ENCODE results near the gene TGFB2. TPM values are rescaled to one million over a fixed set of nuclear protein-coding genes. Genes with fewer than 3 reads are reported as not detected.

TGFB2 gene
- total RNA-seq, 2 experiments from 2014 or later, result 0.03 to 0.11 TPM

DNA sequence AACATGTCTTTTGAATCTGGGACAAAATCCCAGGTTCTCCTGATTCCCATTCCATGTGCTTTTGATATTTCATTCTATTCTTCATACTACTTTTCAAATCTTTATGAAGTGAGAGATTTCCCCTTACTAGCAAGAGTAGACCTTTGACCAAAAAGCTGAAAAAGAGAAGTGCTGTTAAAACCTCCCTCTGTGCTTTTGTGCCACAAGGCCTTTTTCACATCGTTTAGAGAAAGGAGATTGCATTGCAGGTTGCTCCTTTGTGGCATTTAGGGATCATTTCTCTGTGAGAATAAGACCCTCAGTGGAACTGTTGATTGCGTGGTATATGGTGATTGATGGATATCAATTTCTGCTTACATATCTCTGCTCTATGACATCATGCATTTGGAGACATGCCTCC is 148.8 kb downstream of the TGFB2 start:
- no peak for DNase-seq (ENCODE audit: low spot score)
- H3K4me3 ChIP-seq (ENCODE audit: low read depth, low read length, poor library complexity, severe bottlenecking), result no peak overlapping the region
- no peak overlapping the region for H3K27ac ChIP-seq (ENCODE audit: low read depth, low read length, poor library complexity, severe bottlenecking)
- H2AFZ ChIP-seq (ENCODE audit: low read length), result no peak overlapping the region
- H3K9me3 ChIP-seq (ENCODE audit: low read length), result no peaks in the 10 kb centered on the region
- ChIA-PET POLR2A (no interaction called here), CTCF (ENCODE audit: unreplicated experiment) (no interaction called here)
- H4K20me1 ChIP-seq (ENCODE audit: insufficient read depth, low read length), result no peaks in the 10 kb centered on the region
- no peak overlapping the region for H3K4me2 ChIP-seq (ENCODE audit: low read length)
- H3K4me1 ChIP-seq (ENCODE audit: insufficient read depth, low read length, poor library complexity, severe bottlenecking), result no peaks in the 10 kb centered on the region
- no TSS peak for BruUV-seq (replicated peaks)
- no peaks in the 10 kb centered on the region for H3K36me3 ChIP-seq (ENCODE audit: insufficient read depth, low read length)
- no peaks in the 10 kb centered on the region for H3K9me2 ChIP-seq (ENCODE audit: insufficient read depth, low read length)
- intact Hi-C loops (cut with micrococcal nuclease; ENCODE audit: unreplicated experiment), result no loop called here
- no peaks in the 10 kb centered on the region for H3K79me2 ChIP-seq (ENCODE audit: insufficient read depth, low read depth, low read length)
- no peak for TF ChIP-seq EZH2phosphoT487 (IDR thresholded peaks at IDR 0.05; ENCODE audit: borderline replicate concordance, low read depth, low read length)
- TF ChIP-seq, protein P1, sequence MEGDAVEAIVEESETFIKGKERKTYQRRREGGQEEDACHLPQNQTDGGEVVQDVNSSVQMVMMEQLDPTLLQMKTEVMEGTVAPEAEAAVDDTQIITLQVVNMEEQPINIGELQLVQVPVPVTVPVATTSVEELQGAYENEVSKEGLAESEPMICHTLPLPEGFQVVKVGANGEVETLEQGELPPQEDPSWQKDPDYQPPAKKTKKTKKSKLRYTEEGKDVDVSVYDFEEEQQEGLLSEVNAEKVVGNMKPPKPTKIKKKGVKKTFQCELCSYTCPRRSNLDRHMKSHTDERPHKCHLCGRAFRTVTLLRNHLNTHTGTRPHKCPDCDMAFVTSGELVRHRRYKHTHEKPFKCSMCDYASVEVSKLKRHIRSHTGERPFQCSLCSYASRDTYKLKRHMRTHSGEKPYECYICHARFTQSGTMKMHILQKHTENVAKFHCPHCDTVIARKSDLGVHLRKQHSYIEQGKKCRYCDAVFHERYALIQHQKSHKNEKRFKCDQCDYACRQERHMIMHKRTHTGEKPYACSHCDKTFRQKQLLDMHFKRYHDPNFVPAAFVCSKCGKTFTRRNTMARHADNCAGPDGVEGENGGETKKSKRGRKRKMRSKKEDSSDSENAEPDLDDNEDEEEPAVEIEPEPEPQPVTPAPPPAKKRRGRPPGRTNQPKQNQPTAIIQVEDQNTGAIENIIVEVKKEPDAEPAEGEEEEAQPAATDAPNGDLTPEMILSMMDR (conservative IDR thresholded peaks at IDR 0.05; ENCODE audit: low read length), result no peak

Small RNAs within 50 kb of the gene (small RNA-seq; reads per million reads assigned to genes)
- gene AC096638.1, result not detected

Other genes with a start within 250 kb of the TGFB2 start
- gene RRP15, start 60.0 kb upstream of the TGFB2 start, total RNA-seq (2014; rRNA removed; shearing (Covaris generic)), result 7.2 and 19.6 TPM in 2 replicates
- 18.4 and 21.9 TPM in 2 replicates for gene RRP15, start 60.0 kb upstream of the TGFB2 start, total RNA-seq (2022)